ENCODE results near the gene SULT1E1.

SULT1E1 gene, protein sequence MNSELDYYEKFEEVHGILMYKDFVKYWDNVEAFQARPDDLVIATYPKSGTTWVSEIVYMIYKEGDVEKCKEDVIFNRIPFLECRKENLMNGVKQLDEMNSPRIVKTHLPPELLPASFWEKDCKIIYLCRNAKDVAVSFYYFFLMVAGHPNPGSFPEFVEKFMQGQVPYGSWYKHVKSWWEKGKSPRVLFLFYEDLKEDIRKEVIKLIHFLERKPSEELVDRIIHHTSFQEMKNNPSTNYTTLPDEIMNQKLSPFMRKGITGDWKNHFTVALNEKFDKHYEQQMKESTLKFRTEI

DNA sequence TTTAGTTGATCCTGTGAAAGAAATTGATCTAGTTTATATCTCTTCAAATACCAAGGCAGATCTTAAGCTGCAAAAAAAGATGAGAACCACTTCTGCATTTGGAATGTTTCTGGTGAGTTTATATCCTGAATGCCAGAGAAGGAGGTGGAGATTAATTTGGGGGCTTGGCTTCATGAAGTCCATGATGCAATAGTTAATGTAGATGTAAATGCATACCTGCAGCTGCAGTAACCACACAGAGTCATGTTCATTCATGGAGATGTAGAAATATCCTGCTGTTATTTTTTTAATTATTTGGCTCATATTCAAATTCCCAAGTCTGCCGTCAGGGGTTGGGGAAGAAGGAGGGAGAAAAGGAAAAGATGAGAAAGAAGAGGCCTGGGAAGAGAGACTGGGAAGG lies at the start of gene SULT1E1:
Gene SULT1E1, minus strand, starts transcription at position 94 of the 400 bp plus-strand sequence. CDS start 2,501 bp downstream, outside the sequence.
- DNase-seq (ENCODE audit: low read depth): no peak

DNA sequence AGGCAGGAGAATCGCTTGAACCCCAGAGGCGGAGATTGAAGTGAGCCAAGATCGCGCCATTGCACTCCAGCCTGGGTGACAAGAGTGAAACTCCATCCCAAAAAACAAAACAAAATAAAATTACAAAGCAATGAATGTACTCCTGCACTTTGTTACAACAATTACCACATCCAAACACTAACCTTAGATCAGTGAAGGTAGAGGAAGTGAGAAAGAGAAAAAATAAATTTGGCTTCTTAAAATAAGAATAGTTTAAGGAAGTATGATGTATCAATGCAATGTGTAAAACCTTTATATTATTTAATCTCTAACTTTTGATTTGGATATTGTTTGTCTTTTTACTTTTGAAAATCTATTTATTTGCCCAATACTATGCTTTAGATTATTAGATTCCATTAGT lies 49.2 kb upstream of the SULT1E1 start:
- DNase-seq (ENCODE audit: low read depth): no peak

DNA sequence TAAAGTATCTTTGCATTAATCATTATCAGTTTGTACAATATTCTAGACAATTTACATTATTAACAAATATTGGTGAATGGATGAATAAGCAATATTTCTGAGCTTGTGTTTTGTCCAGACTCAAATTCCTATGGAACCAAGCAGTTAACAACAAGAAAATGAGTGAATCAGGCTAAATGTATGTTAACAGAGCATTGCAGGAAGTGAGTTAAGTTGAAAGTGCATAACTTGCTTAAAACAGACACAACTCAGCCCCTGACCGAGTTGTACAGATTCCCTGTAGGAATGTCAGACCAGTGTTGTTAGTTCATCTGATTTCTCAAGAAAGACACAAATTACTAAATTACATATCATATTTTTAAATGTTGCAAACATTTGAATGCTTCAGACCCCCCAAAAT lies 47.2 kb upstream of the SULT1E1 start:
- DNase-seq (ENCODE audit: low read depth): no peak

DNA sequence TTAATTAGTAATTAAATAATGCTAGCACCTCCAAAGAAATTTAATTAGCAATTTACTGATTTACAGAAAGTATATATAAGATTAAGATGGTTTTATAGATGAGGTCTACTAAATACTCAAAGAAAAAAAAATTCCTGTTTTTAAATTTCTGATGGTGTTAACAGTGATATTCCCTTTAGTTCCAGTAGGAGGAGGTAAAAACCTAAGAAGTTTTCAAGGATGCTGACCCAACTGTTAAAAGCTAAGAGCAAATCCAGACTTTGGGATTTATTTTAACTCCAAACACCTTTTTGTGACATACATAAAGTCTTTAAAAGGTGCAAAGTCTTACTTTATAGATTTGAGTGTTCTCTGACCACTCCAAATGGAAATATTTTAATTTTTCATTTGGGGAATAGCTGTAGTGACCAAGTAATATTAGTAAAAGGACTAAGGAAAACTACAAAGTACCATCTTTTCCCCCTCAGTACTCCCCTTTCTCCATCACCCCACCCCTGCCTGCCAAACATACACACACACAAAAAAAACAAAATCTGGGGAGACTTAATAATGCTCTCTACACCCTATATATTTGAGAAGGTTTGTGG lies 36.7 kb upstream of the SULT1E1 start:
- DNase-seq (ENCODE audit: low read depth): no peak

DNA sequence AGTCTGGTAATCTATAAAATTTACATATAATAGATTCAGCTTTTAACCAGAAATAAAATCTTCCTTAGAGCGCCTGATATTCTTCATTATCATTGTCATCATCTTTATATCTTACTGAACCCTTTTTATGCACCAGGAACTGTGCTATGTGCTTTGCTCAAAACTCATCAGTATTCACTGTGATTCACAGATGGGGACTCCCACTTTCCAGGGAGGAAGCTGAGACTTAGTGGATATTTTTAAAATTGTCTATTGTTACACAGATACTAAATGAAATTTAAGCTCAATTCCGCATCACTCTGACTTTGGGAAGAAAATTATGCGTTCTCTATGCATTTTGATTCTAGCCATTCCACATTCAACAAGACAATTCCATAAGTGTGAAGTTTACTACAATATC lies 34.8 kb upstream of the SULT1E1 start:
- no peak for DNase-seq (ENCODE audit: low read depth)

DNA sequence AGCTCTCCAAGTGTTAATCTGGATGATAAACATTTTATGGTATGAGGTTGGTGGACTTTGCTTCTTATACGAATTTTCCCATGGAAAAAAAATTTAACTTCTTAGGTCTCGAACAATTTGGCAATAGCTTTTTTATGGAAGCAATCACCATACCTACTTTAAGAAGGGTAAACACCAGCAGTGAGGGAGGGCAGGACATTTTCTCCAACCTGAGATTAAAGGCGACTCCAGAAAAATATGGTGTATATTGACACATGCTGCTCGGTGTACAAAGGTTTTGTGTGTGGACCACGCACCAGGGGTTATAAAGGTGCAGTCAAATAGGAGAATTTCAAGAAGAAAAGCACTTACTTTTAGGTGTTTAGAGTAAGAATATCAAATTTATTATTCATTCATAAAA lies 34.2 kb upstream of the SULT1E1 start:
- no peak for DNase-seq (ENCODE audit: low read depth)

DNA sequence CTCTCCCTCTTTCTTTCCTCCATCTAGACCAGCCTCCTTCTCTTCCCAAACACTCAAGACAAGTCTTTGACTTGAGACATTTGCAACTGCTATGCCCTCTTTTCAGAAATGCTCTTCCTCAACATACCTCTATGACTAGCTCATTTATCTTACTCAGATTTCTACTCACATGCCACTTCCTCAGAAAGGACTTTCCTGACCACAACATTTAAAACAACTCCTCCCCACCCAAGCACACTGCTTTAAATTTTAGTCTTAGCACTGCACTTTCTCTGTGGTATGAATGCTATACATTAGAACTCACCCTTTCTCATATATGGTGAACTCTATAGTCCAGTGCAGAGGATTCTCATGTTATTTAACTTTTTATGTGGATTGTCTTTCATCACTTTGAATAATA lies 28.4 kb upstream of the SULT1E1 start:
- no peak for DNase-seq (ENCODE audit: low read depth)

DNA sequence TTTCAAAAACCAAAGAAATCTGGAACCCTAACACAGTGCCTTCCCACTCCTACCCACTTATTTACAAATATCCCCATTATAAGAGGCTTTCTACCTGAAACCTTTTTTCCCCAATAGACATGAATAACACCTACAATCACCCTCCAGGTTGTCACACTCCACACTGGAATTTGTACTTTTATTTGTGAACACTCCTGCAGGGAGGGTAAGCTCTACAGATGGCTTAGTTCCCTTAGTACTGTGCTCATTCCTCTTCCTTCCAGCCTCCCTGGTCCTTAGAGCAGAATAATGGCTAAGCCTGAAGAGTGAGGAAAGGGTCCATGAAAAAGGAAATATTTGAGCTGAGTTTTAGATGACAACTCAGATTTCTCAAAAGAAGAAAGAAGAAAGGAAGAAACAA lies 22.2 kb upstream of the SULT1E1 start:
- no peak for DNase-seq (ENCODE audit: low read depth)

DNA sequence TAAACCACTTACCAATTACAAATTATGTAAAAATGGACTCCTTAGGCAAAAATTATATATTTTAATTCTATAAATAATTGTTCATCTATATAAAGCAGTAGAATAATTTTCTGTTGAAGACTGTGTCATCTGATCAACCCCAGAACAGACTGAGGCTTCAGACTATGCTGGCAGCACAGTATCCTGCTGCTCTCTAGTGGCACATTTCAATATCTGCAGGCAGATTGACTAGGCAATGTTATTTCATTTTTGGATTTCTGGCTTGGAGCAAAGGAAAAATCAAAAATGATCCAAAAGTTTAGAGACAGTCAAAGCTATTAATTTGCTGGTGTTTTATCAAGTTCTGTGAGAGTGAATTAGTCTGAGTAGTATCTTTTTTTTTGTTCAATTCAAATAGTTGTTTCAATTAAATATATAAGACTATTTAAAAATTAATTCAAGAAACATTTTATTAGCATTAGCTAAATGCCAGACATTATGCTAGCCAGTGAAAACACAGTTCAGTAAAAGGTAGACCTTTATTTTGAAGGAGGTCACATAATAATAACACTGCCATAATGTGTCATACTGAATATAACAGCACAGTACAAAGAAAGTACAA lies 21.3 kb upstream of the SULT1E1 start:
- no peak for DNase-seq (ENCODE audit: low read depth)

DNA sequence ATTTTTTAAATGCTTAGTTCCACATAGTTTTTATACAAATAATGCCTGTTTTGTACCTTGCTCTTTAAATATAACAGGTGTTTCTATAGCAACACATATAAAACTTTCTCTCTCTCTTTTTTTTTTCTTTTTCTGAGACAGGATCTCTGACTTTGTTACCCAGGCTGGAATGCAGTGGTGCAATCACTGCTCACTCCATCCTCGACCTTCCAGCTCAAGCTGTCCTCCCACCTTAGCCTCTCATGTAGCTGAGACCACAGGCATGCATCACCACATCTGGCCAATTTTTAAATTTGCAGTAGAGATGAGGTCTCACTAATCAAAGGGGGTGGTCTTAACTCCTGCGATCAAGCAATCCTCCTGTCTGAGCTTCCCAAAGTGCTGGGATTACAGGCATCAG lies 18.3 kb upstream of the SULT1E1 start:
- no peak for DNase-seq (ENCODE audit: low read depth)

DNA sequence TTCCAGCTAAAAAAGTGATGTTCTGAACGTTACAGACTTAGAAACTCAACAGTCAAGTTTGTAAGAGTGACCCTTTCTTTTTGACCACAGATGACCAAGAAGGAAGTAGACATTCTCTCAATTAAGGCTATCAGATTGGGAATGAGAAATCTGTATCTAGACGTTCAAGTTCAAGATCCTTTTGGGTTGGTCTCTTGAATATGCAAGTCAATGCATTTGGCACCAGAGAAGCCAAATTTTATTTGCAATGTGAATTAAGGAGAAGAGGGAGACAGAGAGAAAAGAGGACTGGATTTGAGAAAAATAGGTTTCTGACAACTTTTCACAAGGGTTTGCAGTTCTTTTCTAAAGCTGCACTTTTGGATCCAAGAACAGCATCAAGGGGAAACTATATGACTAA lies 17.5 kb upstream of the SULT1E1 start:
- no peak for DNase-seq (ENCODE audit: low read depth)

DNA sequence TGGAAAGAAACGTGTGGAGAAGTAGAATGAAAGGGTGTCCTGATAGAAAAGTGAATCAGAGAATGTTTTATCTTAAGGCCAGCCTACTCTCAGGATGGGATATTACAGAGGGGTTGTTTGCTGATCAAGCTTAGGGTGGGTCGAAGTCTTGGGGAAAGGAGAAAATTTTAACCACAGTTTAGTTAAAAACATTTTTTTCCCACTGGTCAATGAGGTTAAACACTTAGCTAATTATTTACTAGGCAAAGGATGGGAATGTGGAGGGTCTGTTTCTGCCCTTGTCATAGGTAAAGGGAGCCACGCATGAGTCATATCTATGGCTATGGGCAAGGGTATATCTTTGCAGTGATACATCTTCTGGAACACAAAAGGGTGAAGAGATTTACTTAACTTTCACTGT lies 16.1 kb upstream of the SULT1E1 start:
- no peak for DNase-seq (ENCODE audit: low read depth)

DNA sequence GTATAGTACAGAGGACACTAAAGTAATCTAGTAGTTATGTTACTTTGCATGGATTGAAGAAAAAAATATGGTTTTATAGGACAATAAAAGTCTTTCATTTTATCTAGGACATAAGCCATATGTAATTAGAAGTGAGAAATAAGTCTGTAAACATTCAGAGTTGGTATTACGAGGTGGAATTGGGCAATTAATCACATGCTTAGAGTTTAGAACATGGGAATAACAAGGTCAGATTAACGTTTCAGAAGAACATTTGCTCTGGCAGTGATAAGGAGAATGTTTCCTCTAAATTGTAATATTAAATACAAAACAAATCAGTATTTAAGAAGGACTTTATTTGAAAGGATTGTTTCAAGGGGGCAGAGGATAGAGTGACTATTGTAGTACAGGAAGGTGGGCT lies 15.6 kb upstream of the SULT1E1 start:
- DNase-seq (ENCODE audit: low read depth): no peak

DNA sequence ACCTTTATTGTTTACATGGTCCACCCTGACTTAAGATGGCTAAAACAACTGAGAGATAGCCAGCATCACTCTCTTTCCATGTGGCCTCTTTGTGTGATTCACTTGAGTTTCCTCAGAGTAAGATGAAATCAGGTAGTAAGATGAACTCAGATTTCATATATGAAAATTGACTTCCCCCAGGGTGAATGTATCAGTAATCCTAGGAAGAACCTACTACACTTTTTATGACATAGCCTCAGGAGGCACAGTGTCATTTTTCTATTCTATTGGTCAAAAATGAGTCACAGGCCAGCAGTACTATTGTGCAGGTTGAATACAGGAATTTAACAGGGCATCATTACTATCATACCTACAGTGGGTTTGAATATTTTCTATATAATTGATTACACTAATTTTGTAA lies 14.6 kb upstream of the SULT1E1 start:
- no peak for DNase-seq (ENCODE audit: low read depth)

DNA sequence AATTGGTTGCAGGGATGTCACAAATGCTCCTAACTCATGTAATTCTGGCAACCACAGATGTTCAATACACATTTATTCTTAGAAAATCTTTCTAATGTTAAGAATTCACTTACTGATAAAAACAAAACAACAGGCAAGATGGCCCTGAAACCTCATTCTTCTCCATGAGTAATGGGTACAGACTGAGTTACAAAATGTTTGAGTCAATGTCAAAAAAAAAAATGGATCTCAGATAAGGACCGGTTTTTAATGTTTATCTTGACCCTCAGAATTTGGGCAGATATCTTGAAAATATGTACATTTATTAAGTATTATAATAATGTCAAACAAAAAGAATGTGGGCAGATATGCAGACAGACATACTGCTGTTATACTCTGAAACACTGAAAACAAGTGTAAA lies 1.8 kb upstream of the SULT1E1 start:
- no peak for DNase-seq (ENCODE audit: low read depth)

DNA sequence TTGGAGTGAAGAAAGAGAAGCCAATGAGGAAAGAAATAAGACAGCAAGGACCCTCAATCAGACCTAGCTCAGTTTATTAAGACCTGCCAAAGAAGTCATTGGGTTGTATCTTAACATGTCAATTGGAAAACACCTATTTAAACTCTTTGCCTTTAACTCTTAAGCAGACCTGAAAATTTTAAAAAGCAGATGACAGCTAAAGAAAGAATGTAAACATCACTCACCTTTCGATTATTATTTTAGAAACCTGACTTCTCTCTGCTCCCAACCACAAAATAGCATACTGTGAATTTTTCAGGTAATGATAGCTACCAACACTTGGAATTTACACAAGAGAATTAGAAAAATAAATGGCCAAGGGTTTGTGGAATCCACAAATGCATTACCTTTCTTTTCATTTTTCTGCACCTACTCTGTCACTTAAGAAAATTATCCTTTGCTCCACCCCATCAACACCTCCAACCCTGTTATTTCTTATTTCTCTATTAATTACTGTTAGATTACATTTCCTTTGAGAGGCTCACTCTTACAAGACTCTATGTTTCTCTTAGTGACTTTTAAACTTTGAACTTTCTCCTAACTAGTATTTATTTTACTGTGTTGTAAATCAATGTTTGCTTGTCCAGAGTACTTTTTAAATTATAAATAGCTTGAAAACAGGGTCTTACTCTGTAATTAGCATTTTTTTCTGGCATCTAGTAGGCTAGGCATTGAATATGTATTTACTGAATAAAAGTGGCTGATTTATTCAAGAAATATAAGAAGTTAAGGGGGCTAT lies 765 bp upstream of the SULT1E1 start:
- no peak for DNase-seq (ENCODE audit: low read depth)

DNA sequence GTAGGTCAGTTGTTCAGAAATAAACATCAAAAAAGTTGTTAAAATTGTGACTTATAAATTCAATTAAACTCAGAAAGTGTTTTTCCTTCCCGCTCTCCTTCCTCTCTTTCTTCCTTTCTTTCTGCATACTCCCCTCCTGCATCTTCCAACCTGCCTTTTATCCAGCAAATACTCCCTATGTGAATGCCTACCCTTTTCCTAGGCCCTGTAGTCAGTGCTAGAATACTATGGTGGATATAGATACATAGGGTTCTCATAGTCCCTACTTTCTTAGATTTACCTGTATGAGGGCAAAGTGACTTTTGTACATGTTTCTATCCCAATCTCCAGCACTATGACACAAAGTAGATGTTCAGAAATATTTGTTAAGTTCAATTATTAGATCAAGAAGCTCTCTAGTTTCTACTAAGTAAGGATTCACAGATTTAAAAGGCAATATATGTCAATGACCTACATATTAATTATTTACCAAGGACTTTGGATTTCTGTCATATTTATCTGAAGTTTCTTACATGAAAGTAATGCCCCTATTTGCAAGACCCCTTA lies 732 bp downstream of the SULT1E1 start:
- DNase-seq (ENCODE audit: low read depth): no peak

DNA sequence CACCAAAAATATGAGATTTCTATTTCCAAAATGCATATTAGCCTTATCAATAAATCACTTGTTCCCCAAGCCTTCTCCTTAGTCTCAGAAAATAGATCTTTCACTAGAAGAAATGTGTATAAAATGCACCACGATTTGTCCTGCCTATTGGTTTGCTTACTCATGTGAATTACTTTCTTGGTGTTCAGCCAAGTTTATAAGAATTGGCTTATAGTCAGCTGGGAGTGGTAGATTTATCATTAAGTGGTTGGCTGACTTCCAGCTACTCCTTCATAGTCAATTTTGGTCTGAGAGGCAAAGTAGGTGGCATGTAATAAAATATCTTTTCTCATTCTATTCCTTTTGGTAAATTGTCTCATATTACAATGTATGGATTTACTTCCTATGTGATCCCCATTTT lies 1.3 kb downstream of the SULT1E1 start:
- DNase-seq (ENCODE audit: low read depth): no peak

DNA sequence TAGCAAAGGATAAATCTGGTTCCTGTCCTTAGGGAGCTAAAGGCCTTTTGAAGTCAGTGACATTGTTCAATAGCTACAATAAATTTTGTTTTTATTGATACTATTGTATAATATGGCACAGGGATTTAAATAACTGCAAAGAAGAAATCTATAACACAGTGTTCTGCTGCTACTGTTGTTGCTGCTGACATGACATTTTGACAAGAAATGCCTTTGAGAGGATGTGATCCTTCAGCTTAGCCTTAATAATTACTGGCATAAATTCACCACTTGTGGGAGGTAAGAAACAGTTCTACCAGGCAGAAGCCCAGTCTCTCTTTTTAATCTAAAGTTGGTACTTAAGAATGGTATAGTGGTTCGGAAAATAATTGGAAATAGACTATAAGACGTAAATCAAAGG lies 4.1 kb downstream of the SULT1E1 start:
- DNase-seq (ENCODE audit: low read depth): no peak

DNA sequence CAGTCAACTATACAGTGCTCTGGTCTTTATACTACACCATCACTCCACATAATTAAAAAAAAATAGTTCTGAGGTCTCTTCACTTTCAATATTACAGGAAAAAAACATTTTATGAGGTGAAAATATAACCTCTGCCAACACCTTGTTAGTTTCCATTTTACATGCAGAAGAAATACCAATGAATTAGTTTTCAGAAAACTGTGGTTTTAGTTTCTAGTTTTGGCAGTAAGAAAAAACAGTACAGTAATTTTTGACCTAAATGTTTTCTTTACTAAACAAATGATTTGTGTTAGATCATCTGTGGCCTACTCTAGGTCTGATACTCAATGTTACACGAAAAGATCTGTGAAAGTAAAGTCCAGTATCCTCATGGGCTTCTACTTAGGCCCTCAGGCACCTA lies 10.0 kb downstream of the SULT1E1 start:
- no peak for DNase-seq (ENCODE audit: low read depth)

DNA sequence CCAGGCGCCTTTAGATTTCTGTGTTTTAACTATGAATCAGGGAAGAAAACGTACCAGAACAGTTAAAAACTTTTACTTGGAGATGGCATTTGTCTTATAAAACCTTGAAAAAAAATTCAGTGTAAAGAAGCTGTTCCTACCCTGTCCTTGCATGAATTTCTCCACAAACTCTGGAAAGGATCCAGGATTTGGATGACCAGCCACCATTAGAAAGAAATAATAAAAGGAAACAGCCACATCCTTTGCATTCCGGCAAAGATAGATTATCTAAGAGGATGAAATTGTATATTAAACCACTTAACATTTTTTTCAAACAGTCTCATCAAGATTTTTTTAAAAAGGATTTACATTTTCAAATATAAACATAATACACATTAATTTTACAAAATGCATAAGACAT lies 10.6 kb downstream of the SULT1E1 start:
- DNase-seq (ENCODE audit: low read depth): no peak

DNA sequence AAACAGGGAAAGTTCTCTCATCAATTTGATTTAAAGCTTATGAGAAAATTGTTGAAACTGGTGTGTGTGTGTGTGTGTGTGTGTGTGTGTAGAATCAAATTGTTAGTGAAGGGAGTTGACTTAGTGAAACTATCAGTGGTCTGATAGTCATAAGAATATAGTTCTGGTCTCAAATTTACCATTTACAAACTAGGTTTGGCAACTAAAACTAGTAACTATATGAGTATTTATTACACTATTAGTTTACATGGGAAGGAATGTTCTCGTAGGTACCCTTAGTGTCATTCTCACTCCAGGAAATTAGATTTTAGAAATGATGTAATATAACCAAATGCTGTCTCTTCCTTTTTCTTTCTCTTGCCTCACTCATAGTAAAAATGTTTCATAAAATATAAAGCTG lies 11.9 kb downstream of the SULT1E1 start:
- DNase-seq (ENCODE audit: low read depth): no peak

DNA sequence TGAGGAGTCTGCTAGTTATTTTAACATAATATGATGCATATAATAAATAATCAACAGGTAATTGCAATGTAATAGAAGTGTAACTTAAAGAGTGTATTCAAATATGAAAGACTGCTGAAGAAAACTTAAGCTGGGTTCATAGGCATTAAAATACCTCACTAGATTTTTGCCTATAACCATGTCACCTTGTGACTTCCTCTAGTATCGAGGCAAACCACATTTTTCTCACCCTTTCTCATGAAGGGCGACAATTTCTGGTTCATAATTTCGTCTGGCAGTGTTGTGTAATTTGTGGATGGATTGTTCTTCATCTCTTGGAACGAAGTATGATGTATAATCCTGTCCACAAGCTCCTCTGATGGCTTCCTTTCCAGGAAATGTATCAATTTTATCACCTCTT lies 16.0 kb downstream of the SULT1E1 start:
- DNase-seq (ENCODE audit: low read depth): no peak
